Measurements from ENCODE around the gene MAP4K1.
A peak's percentile ranks its signal among the peaks of the same experiment; 100 is the strongest.

The MAP4K1 gene

DNA sequence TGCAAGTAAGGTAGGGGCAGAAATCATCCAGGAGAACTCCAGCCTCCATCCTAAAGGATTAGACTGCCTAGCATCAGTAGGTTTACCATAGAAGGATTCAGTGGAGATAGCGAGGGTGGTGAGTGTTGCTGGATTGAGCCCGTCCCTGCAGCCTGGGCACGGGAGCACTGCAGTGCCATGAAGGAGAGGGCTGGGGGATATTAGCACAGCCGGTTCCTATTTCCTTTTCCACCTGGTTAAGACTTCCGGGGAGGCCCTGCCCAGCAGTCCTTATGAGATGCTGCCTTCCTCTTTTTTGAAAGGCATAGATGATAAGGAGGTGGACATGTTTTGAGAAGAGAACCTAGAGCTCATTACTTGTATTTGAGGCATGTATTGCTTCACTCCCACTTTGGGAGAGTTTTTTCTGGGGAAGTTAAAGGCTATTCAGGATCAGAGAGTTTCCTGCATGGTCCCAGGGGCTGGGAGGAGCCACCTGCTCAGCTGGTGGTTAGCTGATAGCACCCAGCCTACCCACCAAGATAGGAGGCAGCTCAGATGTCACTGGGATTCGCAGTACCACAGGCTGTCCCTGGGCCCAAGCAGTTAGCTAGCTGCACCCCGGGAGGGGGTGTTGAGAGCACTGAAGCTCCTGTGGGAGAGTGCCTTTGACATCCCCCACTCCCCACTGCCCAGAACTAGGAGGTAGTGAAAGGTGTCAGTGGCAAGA lies 46.9 kb upstream of the MAP4K1 start (continued):
- TF ChIP-seq, protein P1, sequence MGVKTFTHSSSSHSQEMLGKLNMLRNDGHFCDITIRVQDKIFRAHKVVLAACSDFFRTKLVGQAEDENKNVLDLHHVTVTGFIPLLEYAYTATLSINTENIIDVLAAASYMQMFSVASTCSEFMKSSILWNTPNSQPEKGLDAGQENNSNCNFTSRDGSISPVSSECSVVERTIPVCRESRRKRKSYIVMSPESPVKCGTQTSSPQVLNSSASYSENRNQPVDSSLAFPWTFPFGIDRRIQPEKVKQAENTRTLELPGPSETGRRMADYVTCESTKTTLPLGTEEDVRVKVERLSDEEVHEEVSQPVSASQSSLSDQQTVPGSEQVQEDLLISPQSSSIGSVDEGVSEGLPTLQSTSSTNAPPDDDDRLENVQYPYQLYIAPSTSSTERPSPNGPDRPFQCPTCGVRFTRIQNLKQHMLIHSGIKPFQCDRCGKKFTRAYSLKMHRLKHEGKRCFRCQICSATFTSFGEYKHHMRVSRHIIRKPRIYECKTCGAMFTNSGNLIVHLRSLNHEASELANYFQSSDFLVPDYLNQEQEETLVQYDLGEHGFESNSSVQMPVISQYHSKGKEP (tag by site-specific recombination; IDR thresholded peaks at IDR 0.05) = no peak
- TF ChIP-seq ZNF600 (tag by site-specific recombination; IDR thresholded peaks at IDR 0.05) (no peak), ZBTB7A (tag by site-specific recombination; IDR thresholded peaks at IDR 0.05; ENCODE audit: low read depth) (no peak), KLF1 (tag by site-specific recombination; IDR thresholded peaks at IDR 0.05) (0 out of 2 replicates have a peak, but pooled peaks have one; percentile 50), ZNF211 (tag by site-specific recombination; IDR thresholded peaks at IDR 0.05; ENCODE audit: low read depth) (no peak), ZNF169 (tag by site-specific recombination; IDR thresholded peaks at IDR 0.05) (no peak), FEZF1 (tag by site-specific recombination; IDR thresholded peaks at IDR 0.05) (no peak), ZNF354C (tag by site-specific recombination; IDR thresholded peaks at IDR 0.05; ENCODE audit: borderline replicate concordance, low read depth) (no peak), ZNF16 (tag by site-specific recombination; IDR thresholded peaks at IDR 0.05; ENCODE audit: low read depth) (no peak), YY1 (tag by site-specific recombination; IDR thresholded peaks at IDR 0.05) (no peak), ZSCAN30 (tag by site-specific recombination; IDR thresholded peaks at IDR 0.05) (no peak), PRDM1 (tag by site-specific recombination; IDR thresholded peaks at IDR 0.05) (peak; percentile 37; the same call in 1 of the 2 replicates), BCL11B (tag by site-specific recombination; IDR thresholded peaks at IDR 0.05; ENCODE audit: low read depth) (no peak), ZNF302 (tag by site-specific recombination; IDR thresholded peaks at IDR 0.05; ENCODE audit: low read depth) (no peak), ZNF404 (tag by site-specific recombination; IDR thresholded peaks at IDR 0.05) (no peak), MEIS1 (CRISPR knock-in tag; IDR thresholded peaks at IDR 0.05; ENCODE audit: borderline replicate concordance) (no peak), ZXDB (tag by site-specific recombination; IDR thresholded peaks at IDR 0.05) (peak; percentile 91), ZNF423 (tag by site-specific recombination; IDR thresholded peaks at IDR 0.05) (no peak), ZNF629 (tag by site-specific recombination; IDR thresholded peaks at IDR 0.05) (no peak), ZNF626 (tag by site-specific recombination; IDR thresholded peaks at IDR 0.05) (no peak), ZNF350 (tag by site-specific recombination; IDR thresholded peaks at IDR 0.05) (no peak), ZNF175 (tag by site-specific recombination; IDR thresholded peaks at IDR 0.05) (no peak), ZNF324 (tag by site-specific recombination; IDR thresholded peaks at IDR 0.05) (no peak)
- TF ChIP-seq, protein P2, sequence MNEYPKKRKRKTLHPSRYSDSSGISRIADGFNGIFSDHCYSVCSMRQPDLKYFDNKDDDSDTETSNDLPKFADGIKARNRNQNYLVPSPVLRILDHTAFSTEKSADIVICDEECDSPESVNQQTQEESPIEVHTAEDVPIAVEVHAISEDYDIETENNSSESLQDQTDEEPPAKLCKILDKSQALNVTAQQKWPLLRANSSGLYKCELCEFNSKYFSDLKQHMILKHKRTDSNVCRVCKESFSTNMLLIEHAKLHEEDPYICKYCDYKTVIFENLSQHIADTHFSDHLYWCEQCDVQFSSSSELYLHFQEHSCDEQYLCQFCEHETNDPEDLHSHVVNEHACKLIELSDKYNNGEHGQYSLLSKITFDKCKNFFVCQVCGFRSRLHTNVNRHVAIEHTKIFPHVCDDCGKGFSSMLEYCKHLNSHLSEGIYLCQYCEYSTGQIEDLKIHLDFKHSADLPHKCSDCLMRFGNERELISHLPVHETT (tag by site-specific recombination; IDR thresholded peaks at IDR 0.05) = no peak
- TF ChIP-seq, protein P3, sequence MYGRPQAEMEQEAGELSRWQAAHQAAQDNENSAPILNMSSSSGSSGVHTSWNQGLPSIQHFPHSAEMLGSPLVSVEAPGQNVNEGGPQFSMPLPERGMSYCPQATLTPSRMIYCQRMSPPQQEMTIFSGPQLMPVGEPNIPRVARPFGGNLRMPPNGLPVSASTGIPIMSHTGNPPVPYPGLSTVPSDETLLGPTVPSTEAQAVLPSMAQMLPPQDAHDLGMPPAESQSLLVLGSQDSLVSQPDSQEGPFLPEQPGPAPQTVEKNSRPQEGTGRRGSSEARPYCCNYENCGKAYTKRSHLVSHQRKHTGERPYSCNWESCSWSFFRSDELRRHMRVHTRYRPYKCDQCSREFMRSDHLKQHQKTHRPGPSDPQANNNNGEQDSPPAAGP (tag by site-specific recombination; IDR thresholded peaks at IDR 0.05) = peak; percentile 52; the same call in 1 of the 2 replicates
- TF ChIP-seq, protein P4, sequence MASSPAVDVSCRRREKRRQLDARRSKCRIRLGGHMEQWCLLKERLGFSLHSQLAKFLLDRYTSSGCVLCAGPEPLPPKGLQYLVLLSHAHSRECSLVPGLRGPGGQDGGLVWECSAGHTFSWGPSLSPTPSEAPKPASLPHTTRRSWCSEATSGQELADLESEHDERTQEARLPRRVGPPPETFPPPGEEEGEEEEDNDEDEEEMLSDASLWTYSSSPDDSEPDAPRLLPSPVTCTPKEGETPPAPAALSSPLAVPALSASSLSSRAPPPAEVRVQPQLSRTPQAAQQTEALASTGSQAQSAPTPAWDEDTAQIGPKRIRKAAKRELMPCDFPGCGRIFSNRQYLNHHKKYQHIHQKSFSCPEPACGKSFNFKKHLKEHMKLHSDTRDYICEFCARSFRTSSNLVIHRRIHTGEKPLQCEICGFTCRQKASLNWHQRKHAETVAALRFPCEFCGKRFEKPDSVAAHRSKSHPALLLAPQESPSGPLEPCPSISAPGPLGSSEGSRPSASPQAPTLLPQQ (tag by site-specific recombination; IDR thresholded peaks at IDR 0.05) = 0 out of 2 replicates have a peak, but pooled peaks have one; percentile 41
- TF ChIP-seq, protein P5, sequence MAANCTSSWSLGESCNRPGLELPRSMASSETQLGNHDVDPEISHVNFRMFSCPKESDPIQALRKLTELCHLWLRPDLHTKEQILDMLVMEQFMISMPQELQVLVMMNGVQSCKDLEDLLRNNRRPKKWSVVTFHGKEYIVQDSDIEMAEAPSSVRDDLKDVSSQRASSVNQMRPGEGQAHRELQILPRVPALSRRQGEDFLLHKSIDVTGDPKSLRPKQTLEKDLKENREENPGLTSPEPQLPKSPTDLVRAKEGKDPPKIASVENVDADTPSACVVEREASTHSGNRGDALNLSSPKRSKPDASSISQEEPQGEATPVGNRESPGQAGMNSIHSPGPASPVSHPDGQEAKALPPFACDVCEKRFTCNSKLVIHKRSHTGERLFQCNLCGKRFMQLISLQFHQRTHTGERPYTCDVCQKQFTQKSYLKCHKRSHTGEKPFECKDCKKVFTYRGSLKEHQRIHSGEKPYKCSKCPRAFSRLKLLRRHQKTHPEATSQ (tag by site-specific recombination; IDR thresholded peaks at IDR 0.05) = no peak
- TF ChIP-seq, protein P6, sequence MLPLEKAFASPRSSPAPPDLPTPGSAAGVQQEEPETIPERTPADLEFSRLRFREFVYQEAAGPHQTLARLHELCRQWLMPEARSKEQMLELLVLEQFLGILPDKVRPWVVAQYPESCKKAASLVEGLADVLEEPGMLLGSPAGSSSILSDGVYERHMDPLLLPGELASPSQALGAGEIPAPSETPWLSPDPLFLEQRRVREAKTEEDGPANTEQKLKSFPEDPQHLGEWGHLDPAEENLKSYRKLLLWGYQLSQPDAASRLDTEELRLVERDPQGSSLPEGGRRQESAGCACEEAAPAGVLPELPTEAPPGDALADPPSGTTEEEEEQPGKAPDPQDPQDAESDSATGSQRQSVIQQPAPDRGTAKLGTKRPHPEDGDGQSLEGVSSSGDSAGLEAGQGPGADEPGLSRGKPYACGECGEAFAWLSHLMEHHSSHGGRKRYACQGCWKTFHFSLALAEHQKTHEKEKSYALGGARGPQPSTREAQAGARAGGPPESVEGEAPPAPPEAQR (tag by site-specific recombination; IDR thresholded peaks at IDR 0.05) = no peak
- TF ChIP-seq, protein P7, sequence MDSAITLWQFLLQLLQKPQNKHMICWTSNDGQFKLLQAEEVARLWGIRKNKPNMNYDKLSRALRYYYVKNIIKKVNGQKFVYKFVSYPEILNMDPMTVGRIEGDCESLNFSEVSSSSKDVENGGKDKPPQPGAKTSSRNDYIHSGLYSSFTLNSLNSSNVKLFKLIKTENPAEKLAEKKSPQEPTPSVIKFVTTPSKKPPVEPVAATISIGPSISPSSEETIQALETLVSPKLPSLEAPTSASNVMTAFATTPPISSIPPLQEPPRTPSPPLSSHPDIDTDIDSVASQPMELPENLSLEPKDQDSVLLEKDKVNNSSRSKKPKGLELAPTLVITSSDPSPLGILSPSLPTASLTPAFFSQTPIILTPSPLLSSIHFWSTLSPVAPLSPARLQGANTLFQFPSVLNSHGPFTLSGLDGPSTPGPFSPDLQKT (IDR thresholded peaks at IDR 0.05; ENCODE audit: borderline replicate concordance, low read depth, low read length) = no peak
